Measurements from ENCODE around the gene CCDC183. TPM values are rescaled to one million over a fixed set of nuclear protein-coding genes. Genes with fewer than 3 reads are reported as not detected.

CCDC183 gene
- total RNA-seq, 1 donor, result under 0.01 TPM

DNA sequence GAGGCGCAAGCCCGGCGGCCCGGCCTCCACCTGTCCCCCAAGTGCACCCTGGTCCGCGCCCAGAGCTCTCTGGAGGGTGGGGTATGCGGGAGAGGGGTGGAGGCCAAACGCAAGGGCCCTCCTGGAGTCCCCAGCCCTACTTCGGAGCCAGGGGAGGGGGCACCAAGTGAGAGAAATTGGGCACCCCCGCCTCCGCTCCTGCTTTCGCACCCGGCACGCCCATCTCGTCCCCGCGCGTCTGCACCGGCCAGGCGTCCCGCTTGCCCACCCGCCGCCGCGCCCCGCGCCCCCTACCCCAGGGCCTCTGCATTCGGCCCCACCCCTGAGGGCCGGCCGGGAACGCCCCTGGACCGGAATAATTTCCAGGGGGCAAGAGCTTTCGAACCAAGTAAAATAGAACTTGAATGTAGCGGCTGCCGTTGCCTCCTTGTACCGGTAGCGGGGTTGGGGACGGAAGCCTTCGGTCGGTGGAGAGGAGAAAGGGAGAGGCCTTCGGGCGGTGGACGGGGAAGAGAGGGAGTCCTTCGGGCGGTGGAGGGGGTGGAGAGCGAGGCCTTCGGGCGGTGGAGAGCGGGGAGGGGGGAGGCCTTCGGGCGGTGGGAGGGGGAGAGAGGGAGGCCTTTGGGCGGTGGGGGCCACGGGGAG, 52.4 kb downstream of the CCDC183 start:
- Histone ChIP-seq H3K36me3 (ENCODE audit: insufficient read depth, low read length) (peaks cover 15% of the 10 kb centered on the region), H3K79me2 (ENCODE audit: insufficient read depth, low read length) (peaks cover 7% of the 10 kb centered on the region), H3K4me3 (ENCODE audit: insufficient read depth, low read length) (peak overlapping the region; percentile 91), H3K9me3 (ENCODE audit: low read depth, low read length) (no peaks in the 10 kb centered on the region), H2AFZ (ENCODE audit: low read length) (no peak overlapping the region), H4K20me1 (ENCODE audit: insufficient read depth, low read length) (peaks cover 8% of the 10 kb centered on the region), H3K4me2 (ENCODE audit: insufficient read depth, low read length) (peak overlapping the region; percentile 96), H3K4me1 (ENCODE audit: insufficient read depth, low read length) (peaks cover 13% of the 10 kb centered on the region), H3K27me3 (ENCODE audit: insufficient read depth, low read length) (peaks cover 16% of the 10 kb centered on the region), H3K27ac (ENCODE audit: low read depth, low read length) (peak overlapping the region; percentile 70)
- TF ChIP-seq, protein P1, sequence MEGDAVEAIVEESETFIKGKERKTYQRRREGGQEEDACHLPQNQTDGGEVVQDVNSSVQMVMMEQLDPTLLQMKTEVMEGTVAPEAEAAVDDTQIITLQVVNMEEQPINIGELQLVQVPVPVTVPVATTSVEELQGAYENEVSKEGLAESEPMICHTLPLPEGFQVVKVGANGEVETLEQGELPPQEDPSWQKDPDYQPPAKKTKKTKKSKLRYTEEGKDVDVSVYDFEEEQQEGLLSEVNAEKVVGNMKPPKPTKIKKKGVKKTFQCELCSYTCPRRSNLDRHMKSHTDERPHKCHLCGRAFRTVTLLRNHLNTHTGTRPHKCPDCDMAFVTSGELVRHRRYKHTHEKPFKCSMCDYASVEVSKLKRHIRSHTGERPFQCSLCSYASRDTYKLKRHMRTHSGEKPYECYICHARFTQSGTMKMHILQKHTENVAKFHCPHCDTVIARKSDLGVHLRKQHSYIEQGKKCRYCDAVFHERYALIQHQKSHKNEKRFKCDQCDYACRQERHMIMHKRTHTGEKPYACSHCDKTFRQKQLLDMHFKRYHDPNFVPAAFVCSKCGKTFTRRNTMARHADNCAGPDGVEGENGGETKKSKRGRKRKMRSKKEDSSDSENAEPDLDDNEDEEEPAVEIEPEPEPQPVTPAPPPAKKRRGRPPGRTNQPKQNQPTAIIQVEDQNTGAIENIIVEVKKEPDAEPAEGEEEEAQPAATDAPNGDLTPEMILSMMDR (IDR thresholded peaks at IDR 0.05; ENCODE audit: extremely low read depth, low read depth, low read length), result no peak
- DNase-seq (ENCODE audit: insufficient read length, low spot score, missing footprints), result peak; percentile 98

DNA sequence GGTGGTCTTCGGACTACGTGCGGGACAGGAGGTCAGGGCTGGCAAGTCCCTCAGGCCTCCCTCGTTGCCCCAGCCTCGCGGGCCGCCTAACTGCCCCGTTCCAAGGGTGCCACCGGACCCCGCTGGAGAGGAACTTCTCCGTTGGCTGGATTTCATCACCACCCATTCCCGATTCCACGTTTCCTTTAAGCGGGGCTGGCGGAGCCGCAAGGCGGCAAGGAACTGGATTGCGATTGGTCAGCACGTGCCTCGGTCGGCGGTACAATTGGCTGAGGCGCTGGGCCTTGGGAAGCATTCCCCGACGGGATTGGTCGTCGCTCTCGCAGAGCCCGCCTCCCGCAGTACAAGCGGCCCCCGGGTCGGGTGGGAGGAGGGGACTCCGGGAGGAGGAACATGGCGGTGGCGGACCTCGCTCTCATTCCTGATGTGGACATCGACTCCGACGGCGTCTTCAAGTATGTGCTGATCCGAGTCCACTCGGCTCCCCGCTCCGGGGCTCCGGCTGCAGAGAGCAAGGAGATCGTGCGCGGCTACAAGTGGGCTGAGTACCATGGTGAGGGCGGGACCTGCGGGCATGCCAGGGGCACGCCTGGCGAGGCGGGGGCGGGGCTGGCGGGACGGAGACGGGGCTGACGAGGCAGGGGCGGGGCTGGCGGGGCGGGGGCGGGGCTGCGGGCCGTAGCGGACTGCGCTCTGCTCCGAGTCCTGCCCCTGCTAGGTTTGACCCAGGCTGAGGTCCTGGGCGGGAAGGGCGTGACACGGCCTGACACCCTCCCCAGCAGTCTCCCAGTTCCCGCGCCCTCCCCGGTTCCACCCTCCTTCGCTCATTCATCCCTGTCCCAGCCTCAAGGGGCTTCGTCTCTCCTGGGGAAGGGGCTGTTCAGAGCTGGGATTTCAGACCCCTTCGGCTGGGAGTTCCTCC, 53.2 kb downstream of the CCDC183 start, which contains the start of gene PHPT1:
Gene PHPT1, plus strand, starts transcription at position 372 of the 922 bp plus-strand sequence. Its CDS starts 22 bp downstream, at position 394.
- H3K4me1 ChIP-seq (ENCODE audit: insufficient read depth, low read length), result peaks cover 13% of the 10 kb centered on the region
- peak within 1 kb of the TSS; percentile 91 for H3K4me3 ChIP-seq (ENCODE audit: insufficient read depth, low read length)
- TF ChIP-seq, protein P1 (IDR thresholded peaks at IDR 0.05; ENCODE audit: extremely low read depth, low read depth, low read length), result no peak
- peaks cover 16% of the 10 kb centered on the region for H3K27me3 ChIP-seq (ENCODE audit: insufficient read depth, low read length)
- peak within 1 kb of the TSS; percentile 96 for H3K4me2 ChIP-seq (ENCODE audit: insufficient read depth, low read length)
- no peaks in the 10 kb centered on the region for H3K9me3 ChIP-seq (ENCODE audit: low read depth, low read length)
- H3K79me2 ChIP-seq (ENCODE audit: insufficient read depth, low read length), result peaks cover 7% of the 10 kb centered on the region
- H4K20me1 ChIP-seq (ENCODE audit: insufficient read depth, low read length), result peaks cover 8% of the 10 kb centered on the region
- peak within 1 kb of the TSS; percentile 70 for H3K27ac ChIP-seq (ENCODE audit: low read depth, low read length)
- DNase-seq (ENCODE audit: insufficient read length, low spot score, missing footprints), result peak; percentile 100
- peak within 1 kb of the TSS; percentile 89 for H2AFZ ChIP-seq (ENCODE audit: low read length)
- H3K36me3 ChIP-seq (ENCODE audit: insufficient read depth, low read length), result peaks cover 15% of the 10 kb centered on the region

DNA sequence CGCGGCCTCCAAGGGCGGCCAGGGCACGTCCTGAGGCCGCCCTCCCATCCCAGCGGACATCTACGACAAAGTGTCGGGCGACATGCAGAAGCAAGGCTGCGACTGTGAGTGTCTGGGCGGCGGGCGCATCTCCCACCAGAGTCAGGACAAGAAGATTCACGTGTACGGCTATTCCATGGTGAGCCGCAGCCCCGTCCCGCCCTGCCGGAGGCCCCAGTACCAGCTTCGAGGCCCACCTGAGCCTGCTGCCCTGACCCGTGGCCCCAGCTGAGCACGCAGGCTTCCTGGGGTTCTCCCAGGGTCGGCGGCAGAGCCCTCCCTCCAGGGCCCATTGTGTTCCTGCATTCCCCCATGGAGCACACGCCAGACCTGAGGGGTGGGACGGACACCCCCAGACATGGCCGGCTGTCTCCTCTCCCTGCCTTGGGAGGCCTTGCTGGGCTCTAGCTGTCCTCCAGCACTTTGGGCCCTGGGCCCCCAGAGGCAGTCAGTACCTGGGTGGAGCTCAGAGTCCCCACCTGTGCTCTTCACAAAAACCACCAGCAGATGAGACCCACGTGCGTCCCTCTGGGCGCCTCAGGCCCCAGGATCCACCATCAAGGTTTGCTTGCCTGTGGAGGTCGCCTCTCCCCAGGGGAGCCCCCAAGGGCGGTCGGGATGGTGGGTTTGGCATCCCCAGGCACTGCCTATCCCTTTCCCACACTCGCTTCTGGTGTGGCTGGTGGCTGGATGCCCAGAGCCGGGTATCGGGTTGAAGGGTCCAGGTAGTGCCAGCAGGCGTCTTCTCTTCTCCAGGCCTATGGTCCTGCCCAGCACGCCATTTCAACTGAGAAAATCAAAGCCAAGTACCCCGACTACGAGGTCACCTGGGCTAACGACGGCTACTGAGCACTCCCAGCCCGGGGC, 54.1 kb downstream of the CCDC183 start:
- DNase-seq (ENCODE audit: insufficient read length, low spot score, missing footprints), result no peak
- peak overlapping the region; percentile 91 for H3K4me3 ChIP-seq (ENCODE audit: insufficient read depth, low read length)
- no peak overlapping the region for H2AFZ ChIP-seq (ENCODE audit: low read length)
- peaks cover 7% of the 10 kb centered on the region for H3K79me2 ChIP-seq (ENCODE audit: insufficient read depth, low read length)
- peak overlapping the region; percentile 96 for H3K4me2 ChIP-seq (ENCODE audit: insufficient read depth, low read length)
- H3K27me3 ChIP-seq (ENCODE audit: insufficient read depth, low read length), result peaks cover 14% of the 10 kb centered on the region
- TF ChIP-seq, protein P1 (IDR thresholded peaks at IDR 0.05; ENCODE audit: extremely low read depth, low read depth, low read length), result no peak
- H3K36me3 ChIP-seq (ENCODE audit: insufficient read depth, low read length), result peaks cover 15% of the 10 kb centered on the region
- H3K4me1 ChIP-seq (ENCODE audit: insufficient read depth, low read length), result peaks cover 13% of the 10 kb centered on the region
- H3K9me3 ChIP-seq (ENCODE audit: low read depth, low read length), result no peaks in the 10 kb centered on the region
- H4K20me1 ChIP-seq (ENCODE audit: insufficient read depth, low read length), result peaks cover 8% of the 10 kb centered on the region
- H3K27ac ChIP-seq (ENCODE audit: low read depth, low read length), result peak overlapping the region; percentile 58

Data from osteoblast (primary cell).